Activated CD8-positive, alpha-beta memory T cell treated with anti-CD3 and anti-CD28 coated beads, Interleukin-2, amount 50 U/mL, for 1 hour (primary cell): ENCODE data around the gene BAG5.

Experiments
- DNase-seq: peaks from one replicate; pipeline ENCODE4 v3.0.0-alpha.2; 2020; ENCODE audit errors: extremely low read depth

Gene BAG5

DNA sequence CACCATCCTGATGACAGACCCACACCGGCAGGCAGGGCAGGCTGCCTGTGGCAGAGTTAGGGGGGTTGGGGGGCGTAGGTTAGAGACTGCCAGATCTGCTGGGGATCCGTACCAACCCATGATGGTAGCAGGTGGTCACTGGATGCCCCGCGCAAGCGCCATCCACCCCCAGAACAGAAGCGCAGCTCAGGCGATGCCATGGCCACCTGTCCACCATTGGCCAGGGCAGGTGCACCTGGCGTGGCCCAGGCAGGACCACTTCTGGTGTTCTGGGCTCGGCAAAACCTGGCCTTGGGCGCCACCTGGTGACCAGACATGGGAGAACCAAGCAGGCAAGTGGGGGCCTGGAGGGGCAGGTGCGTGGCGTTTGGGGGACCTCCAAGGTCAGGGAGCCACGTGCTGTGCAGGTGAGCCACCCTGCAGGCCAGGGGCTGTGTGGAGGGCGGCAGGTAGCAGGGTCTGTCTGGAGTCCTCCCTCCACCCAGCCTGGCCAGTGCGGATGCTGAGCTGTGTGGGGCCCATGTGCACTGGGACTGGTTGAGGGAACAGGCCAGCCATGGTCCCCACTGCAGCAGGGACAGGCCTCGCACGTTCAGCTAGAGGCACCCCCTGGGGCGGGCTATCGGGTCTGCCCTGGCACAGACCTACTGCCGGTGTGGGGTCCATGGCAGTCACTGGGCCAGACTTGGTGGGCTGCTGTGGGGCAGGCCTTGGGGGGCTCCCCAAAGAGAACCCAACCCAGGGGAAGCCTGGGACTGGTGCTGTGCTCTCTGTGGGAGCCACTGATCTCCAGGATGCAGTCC, 15.6 kb downstream of the BAG5 start:
- DNase-seq: peak; percentile 31

GRCh38 chr14:103545915-103546651, 16.4 kb downstream of the BAG5 start:
- no peak for DNase-seq

DNA sequence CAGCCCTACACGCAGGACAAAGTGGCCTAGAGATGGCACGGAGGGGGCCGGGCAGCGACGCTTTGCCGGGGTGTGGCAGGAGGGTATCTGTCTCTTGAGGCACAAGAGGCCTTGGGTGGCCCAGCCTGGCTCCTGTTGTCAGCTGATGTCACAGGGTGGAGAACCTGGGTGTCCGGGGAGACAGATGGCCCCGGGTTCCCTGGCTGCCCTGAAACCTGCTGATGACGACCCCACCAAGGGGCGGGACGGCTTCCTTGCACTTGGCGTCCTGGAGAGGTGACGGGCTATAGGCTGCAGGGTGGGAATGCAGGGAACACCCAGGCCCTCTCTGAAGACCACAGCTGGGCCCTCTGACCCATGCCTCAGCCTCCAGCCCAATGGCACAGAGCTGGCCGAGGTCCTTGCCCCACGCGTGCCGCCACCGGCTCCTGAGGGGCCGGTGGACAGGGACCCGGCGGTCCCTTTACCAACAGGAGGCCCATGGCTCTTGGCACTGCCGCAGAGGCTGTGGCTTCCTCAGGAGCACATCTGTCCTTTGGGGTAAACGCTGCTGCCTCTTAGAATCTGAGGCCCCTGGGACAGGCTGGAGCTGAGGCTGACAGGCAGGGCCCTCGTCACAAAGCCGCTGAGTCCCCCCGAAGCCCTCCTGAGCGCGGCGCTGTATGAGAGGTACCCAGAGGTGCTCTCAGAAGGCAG, 17.1 kb downstream of the BAG5 start:
- DNase-seq: no peak

DNA sequence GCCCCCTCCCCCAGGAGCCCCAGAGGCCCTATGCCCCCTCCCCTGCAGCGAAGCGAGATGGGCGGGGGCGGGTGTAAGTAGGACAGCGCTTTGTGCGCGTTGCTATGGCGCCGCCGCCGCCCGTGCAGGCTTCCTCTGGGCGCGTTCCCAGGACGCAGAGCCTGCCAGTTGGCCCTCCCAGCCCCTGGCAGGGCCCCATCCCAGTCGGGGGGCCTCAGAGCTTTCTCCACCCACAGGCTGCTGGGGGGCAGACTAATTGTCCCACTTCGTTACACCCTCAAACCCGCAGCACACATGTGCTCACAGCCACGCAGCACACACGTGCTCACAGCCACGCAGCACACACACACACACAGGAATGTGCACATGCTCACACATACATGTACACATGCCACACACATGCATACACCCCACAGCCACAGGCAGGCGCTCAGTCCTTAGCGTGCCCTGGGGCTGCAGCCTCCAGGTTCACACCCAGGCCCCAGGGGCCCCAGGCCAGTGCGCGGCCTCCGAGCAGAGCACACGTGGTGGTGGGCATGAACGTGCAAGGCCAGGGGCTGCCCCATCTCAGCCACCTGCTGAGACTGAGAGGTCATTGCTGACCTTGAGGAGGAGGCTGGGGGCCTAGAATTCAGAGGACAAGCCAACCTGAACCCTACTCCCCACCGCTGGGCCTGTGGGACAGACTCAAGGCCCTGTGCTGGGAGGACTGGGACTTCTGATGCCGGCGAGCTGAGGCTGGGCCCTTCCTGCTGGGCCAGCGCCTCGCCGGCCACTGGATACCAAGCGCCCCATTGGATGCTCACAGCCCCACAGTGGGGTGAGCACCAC, 17.9 kb downstream of the BAG5 start:
- DNase-seq: no peak

DNA sequence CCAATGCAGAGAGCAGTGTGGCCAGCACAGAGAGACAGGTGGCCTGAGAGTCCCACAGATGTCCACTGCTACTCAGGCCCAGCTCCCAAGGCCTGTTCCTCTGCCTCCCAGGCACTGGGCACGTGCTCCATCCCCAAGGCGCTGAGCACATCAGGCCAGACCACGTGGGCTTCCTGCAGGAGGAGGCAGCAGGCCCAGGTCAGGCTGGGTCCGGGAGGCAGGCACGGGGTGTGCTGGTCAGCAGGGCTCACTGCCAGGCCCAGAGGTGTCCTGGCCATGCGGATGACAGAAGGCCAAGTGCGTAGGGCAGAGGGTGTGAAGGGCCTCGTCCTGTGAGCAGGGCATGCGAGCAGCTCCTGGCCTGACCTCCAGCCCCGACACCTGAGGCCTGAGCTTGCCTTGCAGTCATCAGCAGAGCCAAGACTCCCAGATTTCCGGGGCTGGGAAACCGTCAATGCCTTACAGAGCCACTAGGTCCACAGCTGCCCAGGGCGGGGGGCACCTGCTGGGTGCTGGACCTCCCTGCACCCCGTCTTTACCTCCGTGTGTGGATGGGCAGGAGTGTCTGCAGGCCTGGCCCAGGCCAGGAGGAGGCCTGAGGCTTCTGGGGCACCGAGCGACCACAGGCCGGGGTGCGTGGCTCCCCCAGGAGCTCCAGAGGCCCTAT, 18.6 kb downstream of the BAG5 start:
- DNase-seq: no peak

DNA sequence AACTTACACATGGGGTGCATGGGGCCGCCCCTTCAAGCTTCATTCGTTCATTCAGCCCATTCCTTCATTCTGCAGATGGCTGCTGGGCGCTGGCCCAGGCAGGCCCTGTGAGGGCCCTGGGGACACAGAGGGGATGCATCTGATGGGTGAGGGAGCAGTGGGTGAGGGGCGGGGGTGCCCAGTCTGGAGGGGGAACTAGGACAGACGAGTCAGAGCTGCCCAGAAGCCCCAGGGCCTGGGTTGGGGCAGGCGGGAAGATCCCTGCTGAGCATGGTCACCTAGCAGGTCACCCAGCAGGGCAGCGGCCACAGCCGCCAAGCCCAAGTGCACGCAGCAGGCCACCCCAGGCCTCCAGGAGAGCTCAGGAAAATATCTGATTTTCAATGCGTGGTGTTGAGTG, 19.3 kb downstream of the BAG5 start:
- DNase-seq: no peak

GRCh38 chr14:103542605-103543088, 19.8 kb downstream of the BAG5 start:
- no peak for DNase-seq

DNA sequence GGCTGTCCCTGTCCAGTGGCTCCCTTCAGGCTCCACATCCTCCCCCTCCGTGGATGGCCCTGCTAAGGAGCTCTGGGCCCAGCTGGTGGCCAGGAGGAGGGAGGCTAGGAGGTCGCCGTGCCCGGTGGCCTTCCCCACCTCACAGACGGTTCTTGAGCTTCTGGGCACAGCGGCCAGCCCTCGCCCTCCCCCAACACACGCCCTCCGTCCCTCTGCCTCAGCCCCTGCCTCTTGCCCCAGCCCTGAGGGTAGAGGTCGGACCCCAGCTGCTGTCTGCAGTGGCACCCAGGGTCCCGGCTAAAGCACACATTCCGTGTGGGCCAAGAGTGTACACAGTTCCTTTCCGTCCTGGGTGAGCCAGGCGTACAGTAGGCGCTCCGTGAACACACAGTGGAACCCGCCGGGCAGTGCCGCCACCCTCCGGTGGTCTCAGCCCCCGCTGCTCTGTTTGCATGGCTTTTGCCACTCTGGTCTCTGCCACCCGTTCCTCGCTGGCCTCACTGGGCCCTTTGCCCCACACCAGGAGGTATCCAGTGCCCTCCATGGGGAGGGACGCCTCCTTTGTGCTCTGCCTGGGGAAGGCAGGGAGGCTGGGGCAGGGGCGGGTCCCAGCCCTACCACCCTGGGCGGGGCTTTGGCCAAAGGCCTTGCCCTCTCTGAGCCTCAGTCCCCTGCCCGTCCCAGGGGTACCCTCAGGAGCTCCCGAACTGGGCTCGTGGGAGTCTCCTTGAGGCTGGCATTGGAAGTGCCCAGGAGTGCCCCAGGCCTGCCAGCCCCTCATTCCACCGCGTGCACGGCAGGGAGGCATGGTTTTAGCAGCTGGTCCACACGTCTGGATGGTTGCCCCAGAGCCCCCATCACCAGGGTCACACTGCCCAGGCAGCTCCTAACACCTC, 20.5 kb downstream of the BAG5 start:
- no peak for DNase-seq

GRCh38 chr14:103540821-103541708, 21.4 kb downstream of the BAG5 start:
- DNase-seq: no peak

DNA sequence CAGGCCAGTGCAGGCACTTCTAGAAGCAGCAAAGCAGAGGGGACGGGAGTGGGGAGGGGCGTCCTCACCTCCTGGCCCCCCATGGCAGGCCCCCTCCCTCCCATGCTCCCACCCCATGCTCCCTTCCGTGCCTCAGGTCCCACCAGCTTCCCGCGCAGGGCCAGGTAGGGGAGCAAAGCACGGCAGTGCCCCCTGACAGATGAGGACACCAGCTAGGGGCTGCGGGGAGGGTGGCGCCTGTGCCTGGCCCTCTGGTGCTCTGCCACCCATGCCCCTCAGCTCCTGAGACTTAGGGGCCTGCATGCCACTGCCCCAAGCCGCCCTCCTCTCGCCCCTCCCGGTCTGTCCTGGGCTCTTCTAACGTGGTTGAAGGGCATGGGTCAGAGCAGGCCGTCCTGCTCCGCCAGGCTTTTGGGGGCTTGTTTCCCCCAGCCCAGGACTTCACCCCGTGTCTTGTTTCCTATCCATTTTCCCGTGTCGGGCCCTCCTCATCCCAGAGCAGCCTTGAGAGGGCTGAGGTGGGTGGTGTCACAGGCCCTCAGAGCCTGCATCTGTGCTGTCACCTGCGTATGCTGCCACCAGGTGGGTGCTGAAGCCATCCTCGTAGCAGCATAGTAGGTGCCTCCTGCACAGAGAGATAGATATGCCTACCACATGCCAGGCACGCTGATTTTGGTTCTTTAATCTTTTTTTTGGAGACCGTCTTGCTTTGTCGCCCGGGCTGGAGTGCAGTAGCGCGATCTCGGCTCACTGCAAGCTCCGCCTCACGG, 23.2 kb downstream of the BAG5 start:
- DNase-seq: no peak

GRCh38 chr14:103538291-103539055, 24.0 kb downstream of the BAG5 start:
- DNase-seq: no peak

GRCh38 chr14:103537175-103537990, 25.1 kb downstream of the BAG5 start:
- DNase-seq: no peak

GRCh38 chr14:103536693-103537092, 25.8 kb downstream of the BAG5 start:
- DNase-seq: no peak

DNA sequence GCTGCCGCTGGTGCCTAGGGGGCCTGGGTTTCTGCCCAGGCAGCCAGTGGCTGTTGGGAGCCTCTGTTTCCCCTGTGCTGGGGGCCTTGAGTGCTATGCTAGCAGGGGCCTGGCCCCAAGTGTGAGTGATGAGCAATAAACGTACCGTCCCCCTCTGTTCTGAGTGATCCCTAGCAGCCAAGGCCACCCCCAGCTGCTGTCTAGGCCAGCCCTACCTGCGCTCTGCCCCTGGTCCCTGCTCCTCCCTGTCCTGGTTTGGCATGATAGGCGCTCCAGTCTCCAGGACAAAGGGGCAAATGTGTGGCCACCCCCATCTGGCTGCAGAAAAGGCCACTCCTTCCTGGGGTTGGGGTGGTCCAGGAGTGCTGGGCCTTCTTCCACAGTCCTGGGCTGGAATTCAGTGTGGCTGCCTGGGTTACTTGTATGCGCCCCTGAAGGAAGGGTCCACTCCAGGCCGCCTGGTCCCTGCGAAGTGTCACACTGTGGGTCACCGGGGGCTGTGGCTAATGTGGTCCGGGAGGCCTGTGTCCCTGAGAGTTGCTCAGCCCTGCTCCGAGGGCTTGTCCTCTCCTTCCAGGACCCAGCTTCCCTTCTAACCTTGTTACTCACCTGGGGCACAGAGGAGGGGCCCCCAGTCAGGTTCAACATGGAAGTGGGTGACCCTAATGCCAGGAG, 26.4 kb downstream of the BAG5 start:
- no peak for DNase-seq

- no peak for DNase-seq
Observed at GRCh38 chr14:103535081-103535890, 27.2 kb downstream of the BAG5 start.
